Mammary epithelial cell (primary cell): ENCODE results near the gene FOXE1.

Experiments used
- EZH2 ChIP-seq: IDR thresholded peaks from 2 replicates; pipeline ENCODE4 v1.6.1; 2012; ENCODE audit warnings: low read length, inconsistent platforms, borderline replicate concordance
- TF ChIP-seq, protein P1 (sequence below), 2 donors: IDR thresholded peaks in 1 of 2; conservative IDR thresholded peaks in 1 of 2; 2 replicates each; pipeline ENCODE4 v1.5.1; 2011 to 2012; ENCODE audit warnings: inconsistent platforms in 2 of 2, low read length in 2 of 2, mild to moderate bottlenecking in 2 of 2, control low read depth in 1 of 2, low read depth in 1 of 2; ENCODE audit not compliant: insufficient read depth in 1 of 2; ENCODE audit errors: extremely low read depth in 1 of 2

- TF ChIP-seq, protein P1, sequence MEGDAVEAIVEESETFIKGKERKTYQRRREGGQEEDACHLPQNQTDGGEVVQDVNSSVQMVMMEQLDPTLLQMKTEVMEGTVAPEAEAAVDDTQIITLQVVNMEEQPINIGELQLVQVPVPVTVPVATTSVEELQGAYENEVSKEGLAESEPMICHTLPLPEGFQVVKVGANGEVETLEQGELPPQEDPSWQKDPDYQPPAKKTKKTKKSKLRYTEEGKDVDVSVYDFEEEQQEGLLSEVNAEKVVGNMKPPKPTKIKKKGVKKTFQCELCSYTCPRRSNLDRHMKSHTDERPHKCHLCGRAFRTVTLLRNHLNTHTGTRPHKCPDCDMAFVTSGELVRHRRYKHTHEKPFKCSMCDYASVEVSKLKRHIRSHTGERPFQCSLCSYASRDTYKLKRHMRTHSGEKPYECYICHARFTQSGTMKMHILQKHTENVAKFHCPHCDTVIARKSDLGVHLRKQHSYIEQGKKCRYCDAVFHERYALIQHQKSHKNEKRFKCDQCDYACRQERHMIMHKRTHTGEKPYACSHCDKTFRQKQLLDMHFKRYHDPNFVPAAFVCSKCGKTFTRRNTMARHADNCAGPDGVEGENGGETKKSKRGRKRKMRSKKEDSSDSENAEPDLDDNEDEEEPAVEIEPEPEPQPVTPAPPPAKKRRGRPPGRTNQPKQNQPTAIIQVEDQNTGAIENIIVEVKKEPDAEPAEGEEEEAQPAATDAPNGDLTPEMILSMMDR (conservative IDR thresholded peaks at IDR 0.05 in 1 of 2, IDR thresholded peaks at IDR 0.05 in 1 of 2; ENCODE audit: extremely low read depth in 1 of 2, insufficient read depth in 1 of 2, low read depth in 1 of 2, low read length in 2 of 2): no peak
- TF ChIP-seq EZH2: no peak
Measured at GRCh38 chr9:97858826-97859225, 5.8 kb downstream of the FOXE1 start.
